AG04450 (cell line): ENCODE measurements around the gene PPARG. TPM values are rescaled to one million over a fixed set of nuclear protein-coding genes. Genes with fewer than 3 reads are reported as not detected.

Source experiments
- CTCF ChIA-PET: fragments of 300-600, 350-600 bp; formaldehyde crosslinking; extraction: SDS; loops from one replicate; lab custom pipeline; 2022; ENCODE audit warnings: antibody characterized with exemption, inconsistent platforms; lab: Charles Lee
- POLR2A ChIA-PET: fragments of 350-600 bp; formaldehyde crosslinking; extraction: SDS; loops from one replicate; lab custom pipeline; 2021; ENCODE audit warnings: antibody characterized with exemption, inconsistent platforms; lab: Yijun Ruan, JAX
- DNase-seq: peaks from one replicate; pipeline ENCODE4 v3.0.0-alpha.2; 2011; ENCODE audit warnings: low read depth, low spot score
- H3K27ac ChIP-seq: one replicate; pipeline ENCODE4 v1.5.1; 2012; ENCODE audit warnings: low read depth, low read length, control low read depth
- H3K27me3 ChIP-seq: one replicate; pipeline ENCODE4 v1.6.0; 2012; ENCODE audit warnings: low read length; ENCODE audit not compliant: control insufficient read depth, insufficient read depth
- H3K4me3 ChIP-seq: 2 replicates; pipeline ENCODE4 v1.5.1; 2011; ENCODE audit warnings: mild to moderate bottlenecking, low read depth, low read length, control low read depth
- H3K9me3 ChIP-seq: 2 replicates; pipeline ENCODE4 v1.5.1; 2012; ENCODE audit warnings: low read length; ENCODE audit not compliant: control insufficient read depth, insufficient read depth
- polyA plus RNA-seq: library from polyadenylated mRNA; depleted of rRNA; stranded (reverse); fragments of >200 nt; gene quantifications from 2 replicates; pipeline ENCODE4 v1.2.3, GENCODE V29; 2011
- TF ChIP-seq, protein P1 (sequence below): IDR thresholded peaks from 2 replicates; pipeline ENCODE4 v1.5.1; 2011; ENCODE audit warnings: low read depth, low read length, control low read depth, inconsistent platforms

Gene PPARG
- polyA plus RNA-seq, 1 experiment = 33.8 TPM

DNA sequence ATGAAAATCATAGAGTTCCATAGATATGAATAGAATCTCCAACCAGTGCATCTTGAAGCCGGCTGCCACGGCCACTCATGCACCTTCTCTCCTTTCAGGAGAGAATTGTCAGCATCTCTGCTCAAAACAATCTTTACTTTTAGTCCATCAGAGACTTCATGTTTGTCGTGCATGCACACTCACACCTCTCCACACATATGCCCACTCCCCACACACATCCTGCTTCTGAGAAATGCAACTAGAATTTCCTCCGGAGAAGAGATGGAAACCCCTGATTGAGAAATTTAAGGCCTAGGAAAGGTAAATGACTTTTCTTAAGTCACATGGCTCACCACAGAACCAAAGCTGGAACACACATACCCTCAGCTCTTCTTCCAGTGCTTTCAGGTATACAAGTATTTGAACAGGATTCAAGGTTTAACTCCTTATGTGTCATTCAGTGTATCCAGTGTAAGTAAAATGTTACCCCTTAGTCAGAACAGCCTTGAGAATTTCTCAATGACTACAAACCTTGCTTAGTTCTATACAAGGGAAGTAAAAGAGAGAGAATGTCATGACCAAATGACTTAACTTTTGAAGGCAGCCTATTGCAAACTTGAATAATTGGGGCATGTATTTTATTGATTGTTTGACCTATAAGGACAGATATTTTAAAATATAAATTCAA, 126.3 kb downstream of the PPARG start:
- CTCF ChIA-PET = no interaction called here
- H3K9me3 ChIP-seq = no peaks in the 10 kb centered on the region
- H3K27ac ChIP-seq = no peak overlapping the region
- POLR2A ChIA-PET = no interaction called here
- H3K27me3 ChIP-seq = no peaks in the 10 kb centered on the region
- TF ChIP-seq, protein P1, sequence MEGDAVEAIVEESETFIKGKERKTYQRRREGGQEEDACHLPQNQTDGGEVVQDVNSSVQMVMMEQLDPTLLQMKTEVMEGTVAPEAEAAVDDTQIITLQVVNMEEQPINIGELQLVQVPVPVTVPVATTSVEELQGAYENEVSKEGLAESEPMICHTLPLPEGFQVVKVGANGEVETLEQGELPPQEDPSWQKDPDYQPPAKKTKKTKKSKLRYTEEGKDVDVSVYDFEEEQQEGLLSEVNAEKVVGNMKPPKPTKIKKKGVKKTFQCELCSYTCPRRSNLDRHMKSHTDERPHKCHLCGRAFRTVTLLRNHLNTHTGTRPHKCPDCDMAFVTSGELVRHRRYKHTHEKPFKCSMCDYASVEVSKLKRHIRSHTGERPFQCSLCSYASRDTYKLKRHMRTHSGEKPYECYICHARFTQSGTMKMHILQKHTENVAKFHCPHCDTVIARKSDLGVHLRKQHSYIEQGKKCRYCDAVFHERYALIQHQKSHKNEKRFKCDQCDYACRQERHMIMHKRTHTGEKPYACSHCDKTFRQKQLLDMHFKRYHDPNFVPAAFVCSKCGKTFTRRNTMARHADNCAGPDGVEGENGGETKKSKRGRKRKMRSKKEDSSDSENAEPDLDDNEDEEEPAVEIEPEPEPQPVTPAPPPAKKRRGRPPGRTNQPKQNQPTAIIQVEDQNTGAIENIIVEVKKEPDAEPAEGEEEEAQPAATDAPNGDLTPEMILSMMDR = no peak
- no peak overlapping the region for H3K4me3 ChIP-seq
- DNase-seq = no peak

DNA sequence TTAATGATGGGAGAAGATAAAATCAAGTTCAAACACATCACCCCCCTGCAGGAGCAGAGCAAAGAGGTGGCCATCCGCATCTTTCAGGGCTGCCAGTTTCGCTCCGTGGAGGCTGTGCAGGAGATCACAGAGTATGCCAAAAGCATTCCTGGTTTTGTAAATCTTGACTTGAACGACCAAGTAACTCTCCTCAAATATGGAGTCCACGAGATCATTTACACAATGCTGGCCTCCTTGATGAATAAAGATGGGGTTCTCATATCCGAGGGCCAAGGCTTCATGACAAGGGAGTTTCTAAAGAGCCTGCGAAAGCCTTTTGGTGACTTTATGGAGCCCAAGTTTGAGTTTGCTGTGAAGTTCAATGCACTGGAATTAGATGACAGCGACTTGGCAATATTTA, 127.9 kb downstream of the PPARG start:
- Histone ChIP-seq H3K27me3 (peaks cover 3% of the 10 kb centered on the region), H3K27ac (no peak overlapping the region), H3K9me3 (no peaks in the 10 kb centered on the region), H3K4me3 (no peak overlapping the region)
- TF ChIP-seq, protein P1 = no peak
- no peak for DNase-seq
- ChIA-PET POLR2A (no interaction called here), CTCF (no interaction called here)

DNA sequence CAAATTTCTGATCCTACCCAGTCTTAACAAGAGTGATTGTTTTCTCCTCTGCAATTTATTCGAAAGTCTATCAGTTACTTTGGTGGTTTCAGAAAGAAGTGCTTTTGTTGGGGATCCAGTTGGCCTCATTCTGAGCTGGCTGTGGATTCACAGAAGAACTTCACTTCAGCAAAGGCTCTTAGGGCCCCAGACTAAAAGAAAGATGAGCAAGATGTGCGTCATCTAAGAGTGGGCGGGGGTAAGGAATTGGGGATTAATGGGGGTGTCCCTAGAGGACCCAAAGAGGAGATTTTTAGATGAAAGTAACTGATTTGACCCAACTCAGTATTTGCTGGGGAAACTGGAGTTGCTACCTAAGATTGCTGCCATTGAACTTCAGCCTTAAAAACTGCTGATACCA, 131.5 kb downstream of the PPARG start:
- Histone ChIP-seq H3K27me3 (peaks cover 3% of the 10 kb centered on the region), H3K9me3 (no peaks in the 10 kb centered on the region), H3K27ac (no peak overlapping the region), H3K4me3 (no peak overlapping the region)
- no peak for DNase-seq
- TF ChIP-seq, protein P1 = no peak
- ChIA-PET POLR2A (no interaction called here), CTCF (no interaction called here)

DNA sequence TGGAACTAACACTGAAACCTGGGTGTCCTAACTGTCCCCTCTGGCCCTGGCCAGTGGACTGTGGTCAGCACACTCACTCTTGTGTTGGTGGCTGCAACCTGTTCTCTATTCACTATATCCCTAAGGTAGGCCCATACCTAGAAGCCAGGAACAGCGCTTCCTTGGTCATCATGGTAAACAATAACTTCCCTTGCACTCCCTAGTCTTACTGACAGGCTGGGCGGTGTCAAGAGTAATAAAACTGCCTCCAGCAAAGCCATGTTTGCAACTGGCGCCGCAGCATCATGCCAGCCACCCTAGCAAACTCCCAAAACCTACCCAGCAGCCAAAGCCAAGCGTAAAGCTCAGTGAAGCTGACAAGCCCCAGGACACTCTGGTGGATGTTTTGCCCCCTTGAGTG, 132.3 kb downstream of the PPARG start:
- Histone ChIP-seq H3K4me3 (no peak overlapping the region), H3K27me3 (peaks cover 3% of the 10 kb centered on the region), H3K9me3 (no peaks in the 10 kb centered on the region), H3K27ac (no peak overlapping the region)
- ChIA-PET CTCF (no interaction called here), POLR2A (no interaction called here)
- TF ChIP-seq, protein P1 = no peak
- no peak for DNase-seq

DNA sequence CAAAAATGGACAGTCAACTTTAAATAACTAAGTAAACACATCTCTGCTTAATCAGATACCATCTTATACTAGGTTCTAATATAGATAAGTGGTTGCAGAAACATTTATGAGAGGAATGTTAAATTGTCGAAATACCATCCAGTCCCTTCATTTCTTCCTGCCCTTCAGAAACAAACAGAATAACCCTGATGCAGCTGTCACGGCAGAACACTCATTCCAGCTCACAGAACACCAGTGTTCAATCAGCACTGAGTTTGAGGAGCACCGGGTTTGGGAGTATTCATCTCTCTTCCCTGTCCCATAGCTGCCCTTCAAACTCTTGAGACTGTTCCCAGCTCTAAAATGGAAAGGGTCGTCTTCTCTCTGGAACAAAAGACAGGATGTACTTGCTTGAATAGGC, 134.3 kb downstream of the PPARG start:
- no peak for DNase-seq
- H3K4me3 ChIP-seq = no peak overlapping the region
- H3K27ac ChIP-seq = no peak overlapping the region
- peaks cover 3% of the 10 kb centered on the region for H3K27me3 ChIP-seq
- CTCF ChIA-PET = interaction anchor here (0.8 kb wide), 1 partner anchor 288 kb away, joined by 3 read pairs; no protein-coding TSS in a partner anchor
- TF ChIP-seq, protein P1 = no peak
- POLR2A ChIA-PET = no interaction called here
- H3K9me3 ChIP-seq = no peaks in the 10 kb centered on the region
